GM06990 (cell line): Measurements from ENCODE around the gene NFX1.
"Not testable (repeated sequence)": the region's sequence is repeated elsewhere in the genome, so short reads cannot be mapped to it uniquely, and the experiment has no call there.

Source experiments
- DNase-seq: peaks from one replicate; pipeline ENCODE4 v3.0.0-alpha.2; 2011; ENCODE audit not compliant: insufficient read length; ENCODE audit errors: extremely low read depth
- H3K27me3 ChIP-seq: replicated peaks from 2 replicates; pipeline ENCODE4 v1.6.0; 2011; ENCODE audit warnings: low read length; ENCODE audit not compliant: control insufficient read depth, insufficient read depth
- H3K36me3 ChIP-seq: 2 replicates; pipeline ENCODE4 v1.5.1; 2011; ENCODE audit warnings: low read length; ENCODE audit not compliant: control insufficient read depth, insufficient read depth
- H3K4me3 ChIP-seq: replicated peaks from 2 replicates; pipeline ENCODE4 v1.5.1; 2011; ENCODE audit warnings: low read depth, mild to moderate bottlenecking, control low read depth, low read length
- TF ChIP-seq, protein P1 (sequence below): IDR thresholded peaks from 2 replicates; pipeline ENCODE4 v1.5.1; 2011; ENCODE audit warnings: low read length, control low read depth, mild to moderate bottlenecking, inconsistent platforms; ENCODE audit not compliant: insufficient read depth, poor library complexity, severe bottlenecking

The NFX1 gene

GRCh38 chr9:33311953-33312352, 21.6 kb downstream of the NFX1 start:
- Histone ChIP-seq H3K27me3 (no peaks in the 10 kb centered on the region), H3K36me3 (peaks cover 21% of the 10 kb centered on the region), H3K4me3 (no peak overlapping the region)
- TF ChIP-seq, protein P1, sequence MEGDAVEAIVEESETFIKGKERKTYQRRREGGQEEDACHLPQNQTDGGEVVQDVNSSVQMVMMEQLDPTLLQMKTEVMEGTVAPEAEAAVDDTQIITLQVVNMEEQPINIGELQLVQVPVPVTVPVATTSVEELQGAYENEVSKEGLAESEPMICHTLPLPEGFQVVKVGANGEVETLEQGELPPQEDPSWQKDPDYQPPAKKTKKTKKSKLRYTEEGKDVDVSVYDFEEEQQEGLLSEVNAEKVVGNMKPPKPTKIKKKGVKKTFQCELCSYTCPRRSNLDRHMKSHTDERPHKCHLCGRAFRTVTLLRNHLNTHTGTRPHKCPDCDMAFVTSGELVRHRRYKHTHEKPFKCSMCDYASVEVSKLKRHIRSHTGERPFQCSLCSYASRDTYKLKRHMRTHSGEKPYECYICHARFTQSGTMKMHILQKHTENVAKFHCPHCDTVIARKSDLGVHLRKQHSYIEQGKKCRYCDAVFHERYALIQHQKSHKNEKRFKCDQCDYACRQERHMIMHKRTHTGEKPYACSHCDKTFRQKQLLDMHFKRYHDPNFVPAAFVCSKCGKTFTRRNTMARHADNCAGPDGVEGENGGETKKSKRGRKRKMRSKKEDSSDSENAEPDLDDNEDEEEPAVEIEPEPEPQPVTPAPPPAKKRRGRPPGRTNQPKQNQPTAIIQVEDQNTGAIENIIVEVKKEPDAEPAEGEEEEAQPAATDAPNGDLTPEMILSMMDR: no peak
- no peak for DNase-seq

GRCh38 chr9:33315371-33315770, 25.1 kb downstream of the NFX1 start:
- TF ChIP-seq, protein P1: no peak
- H3K4me3 ChIP-seq: no peak overlapping the region
- DNase-seq: no peak
- peaks cover 16% of the 10 kb centered on the region for H3K36me3 ChIP-seq
- H3K27me3 ChIP-seq: no peaks in the 10 kb centered on the region

- H3K27me3 ChIP-seq, H3K4me3 ChIP-seq, DNase-seq: not testable (repeated sequence)
- peaks cover 26% of the 10 kb centered on the region for H3K36me3 ChIP-seq
These were observed 26.8 kb downstream of the NFX1 start for GRCh38 chr9:33317136-33317535.

- Histone ChIP-seq H3K4me3 (no peak overlapping the region), H3K27me3 (no peaks in the 10 kb centered on the region), H3K36me3 (peaks cover 23% of the 10 kb centered on the region)
- TF ChIP-seq, protein P1: no peak
- DNase-seq: no peak
These were observed 27.9 kb downstream of the NFX1 start for GRCh38 chr9:33318225-33318624.

GRCh38 chr9:33318781-33319180, 28.5 kb downstream of the NFX1 start:
- no peaks in the 10 kb centered on the region for H3K27me3 ChIP-seq
- peaks cover 19% of the 10 kb centered on the region for H3K36me3 ChIP-seq
- TF ChIP-seq, protein P1: no peak
- no peak for DNase-seq
- H3K4me3 ChIP-seq: no peak overlapping the region

- peaks cover 19% of the 10 kb centered on the region for H3K36me3 ChIP-seq
- no peaks in the 10 kb centered on the region for H3K27me3 ChIP-seq
- TF ChIP-seq, protein P1: no peak
- no peak for DNase-seq
- no peak overlapping the region for H3K4me3 ChIP-seq
These were observed 29.9 kb downstream of the NFX1 start for GRCh38 chr9:33320230-33320567.
